HS-27A (cell line): ENCODE measurements around the gene TRPV5.

Experiments used
- DNase-seq: peaks from one replicate; pipeline ENCODE4 v3.0.0-alpha.2; 2012; ENCODE audit warnings: low read depth, missing footprints

Gene TRPV5

DNA sequence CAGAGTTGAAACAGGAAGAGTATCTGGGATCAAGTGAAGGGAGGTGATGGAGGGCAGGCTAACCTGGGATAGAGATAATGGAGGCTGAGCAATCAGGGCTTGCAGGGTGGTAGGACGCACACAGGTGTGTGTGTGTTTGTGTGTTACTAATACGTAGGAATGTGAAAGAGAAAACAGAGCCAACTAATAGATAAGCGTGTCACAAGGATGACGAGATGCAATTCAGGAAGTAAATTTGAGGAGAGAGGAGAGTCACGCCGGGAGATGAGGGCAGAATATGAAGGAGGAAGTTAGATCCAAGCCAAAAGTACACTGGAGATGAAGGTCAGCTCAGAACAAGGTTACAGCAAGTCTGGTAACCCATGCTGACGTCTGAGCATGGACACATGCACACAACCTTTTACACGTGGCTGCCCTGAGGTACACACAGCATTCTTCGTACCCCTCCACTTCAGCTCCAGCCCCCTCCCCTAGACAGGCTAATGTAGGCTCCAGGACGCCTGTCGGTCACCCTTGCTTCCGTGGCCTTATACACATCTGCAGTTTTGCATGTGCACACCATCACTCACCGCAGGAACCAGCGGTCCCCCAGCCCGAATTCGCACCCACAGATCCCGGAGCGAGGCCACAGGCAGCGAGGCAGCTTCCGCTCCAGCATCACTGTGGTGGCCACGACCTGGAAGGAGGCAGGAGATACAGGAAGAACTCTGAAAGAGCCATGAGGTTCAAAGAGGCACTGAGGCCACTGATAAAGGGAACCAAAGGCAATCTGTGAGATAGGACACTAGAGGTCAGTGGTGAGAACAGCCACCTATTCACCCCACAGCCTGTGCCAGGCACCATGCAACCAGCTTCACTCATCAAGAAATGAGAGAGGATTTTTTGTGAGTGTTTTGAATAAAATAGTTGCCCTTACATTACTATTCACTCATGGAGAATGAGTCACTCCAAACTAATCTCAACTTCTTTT is 24.3 kb downstream of the TRPV5 start:
- DNase-seq, result no peak

DNA sequence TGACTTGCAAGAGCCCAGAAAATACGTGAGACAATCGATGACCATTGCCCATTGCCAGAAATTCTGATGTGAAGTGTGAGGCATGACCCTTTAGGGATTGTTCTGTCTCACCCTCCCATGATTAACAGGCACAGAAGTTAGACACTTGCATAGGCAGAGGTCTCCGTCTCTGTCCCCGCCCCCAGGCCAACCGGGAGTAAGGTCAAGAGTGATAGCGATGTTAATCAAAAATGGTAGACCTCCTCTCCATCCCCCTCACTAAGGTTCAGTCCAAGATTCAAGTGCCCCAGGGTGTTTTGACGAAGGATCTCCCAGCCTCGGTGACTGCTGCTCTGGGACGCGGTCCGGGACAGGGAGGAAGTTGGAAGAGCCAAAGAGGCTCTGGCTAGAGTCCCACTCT is 25.3 kb downstream of the TRPV5 start:
- DNase-seq, result no peak

DNA sequence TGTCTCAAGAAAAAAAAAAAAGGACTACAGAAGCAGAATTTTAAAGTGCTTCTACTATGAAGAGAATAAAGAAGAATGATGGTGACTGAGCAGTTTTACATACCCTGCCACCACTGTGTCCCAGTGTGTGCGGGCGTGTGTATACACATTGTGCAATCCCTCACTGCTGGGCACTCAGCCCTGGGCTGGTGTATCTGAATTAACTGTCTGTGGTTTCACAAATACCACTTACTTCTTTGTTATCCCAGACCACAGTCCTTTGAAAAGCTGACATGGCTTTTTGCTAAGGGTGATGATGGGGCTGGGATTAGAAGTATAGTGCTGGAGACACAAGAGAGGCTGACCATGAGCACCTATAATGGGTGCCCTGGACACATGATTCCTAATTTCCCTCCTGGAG is 26.9 kb downstream of the TRPV5 start:
- DNase-seq, result no peak

DNA sequence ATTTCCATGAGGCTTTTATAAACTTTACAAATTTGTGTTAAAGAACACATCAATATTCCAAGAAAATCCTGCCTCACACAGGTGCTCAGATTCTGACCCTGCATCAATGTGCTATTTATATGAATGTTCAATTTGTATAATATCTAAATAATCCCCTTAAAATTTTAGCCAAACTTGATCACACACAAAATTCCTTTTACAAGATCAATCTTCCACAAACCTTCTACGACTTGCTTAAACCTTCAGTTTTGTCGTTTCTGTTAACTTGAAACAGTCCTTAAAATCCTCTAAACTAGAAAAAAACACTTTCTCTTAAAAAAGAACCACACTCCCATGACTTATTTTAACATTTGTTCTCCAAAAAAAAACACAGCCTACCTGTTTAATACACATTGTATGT is 27.8 kb downstream of the TRPV5 start:
- no peak for DNase-seq

DNA sequence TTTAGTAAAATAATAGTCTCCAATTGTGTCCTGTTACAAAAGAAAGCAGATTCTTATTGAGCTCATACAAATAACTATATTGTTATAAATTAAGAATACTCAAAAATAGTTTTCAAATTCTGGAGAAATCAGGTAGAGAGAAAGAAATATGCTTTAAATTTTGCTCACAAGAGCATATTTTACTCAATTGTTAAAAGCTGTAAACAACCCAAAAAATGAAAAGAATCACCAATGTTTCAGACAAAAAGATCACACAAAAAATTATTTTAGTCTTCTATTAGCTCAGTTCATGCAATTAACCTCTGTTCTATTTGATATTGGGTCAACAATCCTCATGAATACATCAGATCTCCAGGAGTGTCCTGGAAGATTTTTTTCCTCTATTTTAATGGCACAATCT is 29.4 kb downstream of the TRPV5 start:
- no peak for DNase-seq

DNA sequence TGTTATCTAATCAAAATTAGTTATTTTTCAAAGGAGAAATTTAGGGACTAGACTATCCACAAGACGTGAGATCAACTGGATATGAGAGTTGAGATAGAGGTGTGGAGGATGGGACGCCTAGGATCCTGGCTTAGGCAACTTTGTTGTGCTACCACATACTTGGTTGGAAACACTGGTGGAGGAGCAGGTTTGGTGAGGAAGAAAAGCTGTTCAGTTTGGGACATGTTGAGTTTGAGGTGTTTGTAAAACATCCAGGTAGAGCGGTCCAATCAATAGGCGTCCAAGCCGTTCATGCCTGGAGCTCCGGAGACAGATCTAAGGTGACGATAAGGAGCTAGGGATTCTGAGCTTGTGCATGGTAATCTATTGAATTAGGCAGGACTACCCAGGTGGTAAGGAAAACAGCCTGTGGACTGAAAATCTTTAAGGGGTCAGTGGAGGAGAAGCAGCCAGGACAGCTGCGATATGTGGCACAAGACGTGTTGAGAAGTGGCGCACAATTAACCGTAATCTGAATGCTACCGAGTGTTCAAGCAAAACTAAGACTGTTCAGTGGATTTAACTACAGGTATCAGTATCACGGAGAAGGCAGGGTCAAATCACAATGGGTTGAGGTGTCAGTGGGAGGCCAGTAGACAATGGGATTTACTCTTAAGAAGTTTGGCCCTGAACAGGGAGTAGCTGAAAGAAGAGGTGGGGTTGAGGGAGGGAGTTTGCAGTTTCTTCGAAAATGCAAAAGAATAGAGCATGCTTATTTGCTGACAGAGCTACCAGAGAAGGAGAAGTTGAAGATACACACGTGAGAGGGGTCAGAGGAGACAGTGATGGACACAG is 31.9 kb downstream of the TRPV5 start:
- no peak for DNase-seq

DNA sequence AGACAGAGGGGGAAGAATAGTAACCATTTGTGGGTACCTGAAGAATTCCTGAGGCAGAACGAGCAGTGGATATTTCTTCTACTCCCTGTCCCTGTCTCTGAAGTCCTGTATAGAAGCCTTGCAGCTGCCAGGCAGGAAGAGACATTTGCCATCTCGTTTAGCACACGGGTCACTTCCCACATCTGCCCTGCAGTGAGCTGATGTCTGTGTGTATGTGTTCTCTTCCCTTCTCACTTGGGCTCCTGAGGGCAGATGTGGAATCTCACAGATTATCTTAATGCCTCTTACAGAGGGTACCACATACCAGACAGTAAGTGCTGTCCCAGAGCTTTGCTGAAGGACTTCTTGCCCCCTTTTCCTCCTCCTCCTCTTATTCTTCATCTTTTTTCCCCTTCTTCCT is 33.9 kb downstream of the TRPV5 start:
- no peak for DNase-seq

DNA sequence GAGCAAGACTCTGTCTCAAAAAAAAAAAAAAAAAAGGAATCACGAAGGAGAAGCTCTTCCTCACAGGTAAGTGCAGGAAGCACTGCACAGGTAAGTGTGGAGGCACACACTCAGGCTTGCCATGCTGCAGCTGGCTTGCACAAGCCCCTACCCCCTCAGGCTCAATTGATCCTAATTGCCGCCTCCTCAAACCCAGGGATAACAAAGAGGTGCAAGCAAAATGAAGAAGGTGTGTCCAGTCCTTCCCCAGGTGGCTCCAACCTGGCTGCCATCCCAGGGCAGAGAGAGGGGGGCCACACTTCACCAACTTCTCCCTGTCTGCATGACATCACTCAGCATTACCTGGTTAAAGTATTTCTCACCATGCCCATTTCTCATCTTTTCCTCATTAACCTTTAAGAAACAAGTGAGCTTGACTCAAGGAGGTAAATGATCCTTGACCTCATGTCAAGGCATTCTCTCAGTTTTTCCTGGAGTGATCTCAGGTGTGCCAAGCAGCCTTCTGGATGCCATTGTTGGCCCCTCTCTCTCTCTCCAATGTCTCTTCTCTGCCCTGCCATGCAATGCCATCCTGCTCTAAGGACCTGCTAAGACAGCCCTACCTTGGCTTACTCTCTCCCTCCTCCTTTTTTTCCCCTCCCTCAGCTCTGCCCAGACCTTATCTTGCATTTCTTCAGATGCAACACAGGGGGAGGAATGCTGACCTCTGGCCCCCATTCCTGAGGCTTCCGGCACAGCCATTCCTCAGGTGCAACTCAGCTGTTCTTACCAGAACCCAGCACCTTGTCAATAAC is 35.0 kb downstream of the TRPV5 start:
- no peak for DNase-seq

DNA sequence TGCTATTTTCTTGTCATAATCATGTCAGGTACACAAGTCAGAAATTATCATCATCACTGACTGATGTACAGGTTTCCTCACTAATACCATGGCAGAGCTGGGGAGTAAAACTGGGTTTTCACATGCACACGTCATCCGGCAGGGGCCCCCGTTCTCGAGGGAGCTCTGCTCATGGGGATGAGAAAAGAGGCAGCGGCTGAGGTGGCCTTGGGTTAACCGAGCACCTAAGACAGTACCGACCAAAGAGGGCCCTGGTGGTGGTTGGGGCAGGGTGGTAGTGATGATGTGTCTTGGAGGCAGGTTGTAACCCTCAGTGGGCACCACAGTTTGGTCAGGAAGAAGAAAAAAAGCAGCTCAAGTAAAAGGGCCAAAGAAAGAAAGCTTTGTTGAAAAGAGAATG is 35.9 kb downstream of the TRPV5 start:
- DNase-seq, result no peak

DNA sequence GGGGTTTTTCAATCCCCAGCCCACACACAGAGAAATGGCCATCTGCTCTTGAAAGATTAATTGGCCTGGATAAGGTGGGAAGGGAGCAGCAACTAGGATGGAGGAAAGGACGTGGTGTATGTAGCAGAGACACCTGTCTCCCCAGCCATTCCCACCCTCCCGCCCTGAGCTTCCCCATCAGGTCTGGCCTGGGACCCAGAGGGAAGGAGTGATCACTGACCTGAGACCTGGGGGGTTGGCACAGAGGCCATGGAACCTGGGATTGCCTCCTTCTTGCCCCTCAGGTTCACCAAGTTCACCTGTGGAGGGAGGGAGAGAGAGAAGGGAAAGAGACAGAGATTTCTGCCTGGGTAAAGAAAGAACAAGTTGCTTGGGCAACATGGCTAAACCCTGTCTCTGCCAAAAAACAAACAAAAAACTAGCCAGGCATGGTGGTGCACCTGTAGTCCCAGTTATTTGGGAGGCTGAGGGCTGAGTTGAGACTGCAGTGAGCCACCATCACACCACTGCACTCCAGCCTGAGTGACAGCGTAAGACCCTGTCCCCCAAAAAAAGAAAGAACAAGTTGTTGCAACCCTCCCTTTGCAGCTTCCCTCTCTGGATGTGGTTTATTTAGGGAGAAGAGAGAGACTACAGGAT is 36.7 kb downstream of the TRPV5 start:
- DNase-seq, result no peak

DNA sequence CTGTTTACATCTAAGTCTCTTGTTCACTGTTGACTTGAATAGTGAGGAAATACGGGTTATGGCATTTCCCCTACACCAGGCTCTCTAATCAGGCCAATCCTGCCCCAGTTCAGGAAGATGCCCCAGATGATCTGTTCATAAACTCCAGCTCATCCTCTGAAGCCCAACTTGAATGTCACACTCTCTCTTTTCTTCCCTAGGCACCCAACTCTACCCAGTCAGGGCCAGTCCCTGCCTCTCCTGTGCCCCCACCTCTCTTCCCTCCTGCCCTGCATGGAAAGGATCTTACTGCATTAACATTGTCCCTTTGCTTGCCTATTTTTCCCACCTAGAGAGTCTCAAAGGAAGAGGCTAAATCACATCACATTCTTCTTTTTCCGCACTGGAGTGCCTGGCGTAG is 37.4 kb downstream of the TRPV5 start:
- DNase-seq, result no peak

DNA sequence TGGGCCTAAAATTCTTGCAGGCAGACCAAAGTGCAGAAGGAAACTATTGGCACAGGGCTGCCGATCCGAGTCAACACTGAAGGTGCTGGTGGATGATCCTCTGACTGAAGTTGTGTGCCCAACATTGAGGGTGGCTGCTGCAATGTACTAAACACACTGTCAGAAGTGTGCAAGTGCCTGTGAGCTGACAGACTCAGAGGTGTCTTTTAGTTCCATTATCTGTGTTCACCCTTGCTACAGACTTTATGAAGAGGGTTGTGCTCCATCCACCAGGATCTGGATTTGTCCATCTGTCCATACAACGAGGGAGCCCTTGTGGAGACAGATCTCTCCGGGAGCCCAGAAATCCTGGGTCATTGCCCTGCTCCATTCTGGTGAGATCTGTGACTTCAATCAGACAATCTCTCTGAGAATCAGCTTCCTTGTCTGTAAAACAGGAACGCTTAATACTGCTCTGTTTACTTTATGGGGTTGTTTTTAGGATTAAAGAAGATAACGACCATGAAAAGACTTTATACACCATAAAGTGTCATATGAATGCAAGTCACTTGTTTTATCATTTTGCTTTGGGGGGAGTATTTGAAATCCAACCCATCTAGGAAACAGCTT is 38.5 kb downstream of the TRPV5 start:
- DNase-seq, result no peak

DNA sequence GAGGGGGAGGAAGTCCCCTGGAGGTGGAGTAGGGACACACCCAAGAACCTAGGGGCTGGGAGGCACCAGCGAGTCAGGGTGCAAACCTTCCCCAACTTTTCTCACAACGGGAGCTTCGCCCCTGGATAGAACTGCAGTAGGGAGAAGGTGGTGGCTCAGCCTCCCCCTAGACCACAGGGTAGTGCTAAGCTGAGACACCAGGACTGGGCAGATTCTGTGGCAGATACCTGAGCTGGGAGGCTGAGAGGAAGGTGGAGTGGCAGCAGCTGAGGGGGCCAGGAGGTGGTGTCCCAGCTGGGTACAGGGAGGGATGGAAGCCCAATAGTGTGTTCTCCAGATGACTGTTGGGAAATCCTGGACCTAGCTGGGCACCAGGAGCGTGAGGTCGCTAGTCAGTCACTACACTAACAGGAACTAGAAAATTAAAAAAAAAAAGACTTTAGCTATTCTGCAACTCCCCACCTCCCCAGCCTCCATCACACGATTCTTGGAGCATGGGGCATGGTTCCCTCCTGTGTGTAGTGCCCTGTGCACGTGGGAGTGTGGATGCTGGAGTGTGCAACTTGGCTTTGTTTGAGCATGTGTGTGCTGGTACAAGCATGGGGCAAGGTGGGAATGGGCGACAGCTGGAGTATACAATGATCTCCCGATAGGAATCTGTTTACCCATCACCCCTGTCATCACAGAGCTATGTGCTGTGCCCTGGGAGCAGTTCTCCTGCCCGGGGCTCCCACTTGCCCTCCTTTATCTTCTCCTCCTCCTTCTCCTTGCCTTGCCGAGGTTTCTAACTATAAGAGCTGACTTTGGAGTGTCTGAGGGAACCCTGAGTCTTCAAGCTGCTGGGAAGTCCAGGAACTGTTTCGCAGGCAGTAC is 39.2 kb downstream of the TRPV5 start:
- DNase-seq, result no peak

DNA sequence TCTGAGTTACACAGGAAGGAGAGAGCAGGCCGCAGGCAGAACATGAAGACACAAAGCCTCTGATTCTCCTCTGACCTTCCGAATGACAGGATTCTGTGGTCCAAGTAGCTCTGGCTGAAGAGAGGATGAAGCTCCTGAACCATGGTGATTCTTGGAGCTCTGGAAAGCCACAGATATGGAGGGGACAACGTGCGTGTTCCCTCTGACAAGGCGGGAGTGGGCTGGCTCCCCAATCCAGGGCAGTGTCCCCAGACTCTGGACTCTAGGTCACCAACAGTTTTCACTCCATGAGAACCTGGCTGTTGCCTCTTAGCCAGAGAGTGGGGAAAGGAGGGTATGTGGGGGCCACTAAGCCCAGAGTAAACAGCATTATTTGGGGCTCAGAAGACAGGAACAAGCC is 40.6 kb downstream of the TRPV5 start:
- no peak for DNase-seq

DNA sequence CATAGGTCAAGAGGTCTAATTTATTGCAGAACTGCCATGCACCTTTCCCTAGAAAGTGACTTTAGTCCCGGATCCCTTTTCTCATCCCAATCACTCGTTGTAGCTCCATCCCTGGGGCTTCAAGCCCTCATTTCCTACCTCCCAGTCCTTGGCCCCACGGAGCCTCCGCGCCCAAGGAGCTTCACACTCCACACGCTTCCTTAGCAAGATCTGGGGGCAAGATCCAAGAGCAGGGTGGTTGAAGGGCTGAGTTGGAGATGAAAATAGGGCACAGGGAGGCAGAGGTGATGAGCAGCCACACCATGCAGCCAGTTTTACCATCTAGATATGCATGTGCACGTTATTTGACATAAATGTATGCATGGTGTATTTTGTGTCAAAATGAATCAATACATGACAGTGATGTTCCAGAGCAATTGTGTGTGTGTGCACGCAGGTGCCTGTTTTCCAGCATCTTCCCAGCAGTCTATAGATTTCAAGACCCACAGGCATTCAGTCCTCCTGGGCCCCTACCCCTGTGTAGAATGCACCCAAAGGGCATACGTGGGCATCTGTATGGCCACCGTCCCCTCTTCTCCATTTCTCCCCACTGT is 42.0 kb downstream of the TRPV5 start:
- no peak for DNase-seq

DNA sequence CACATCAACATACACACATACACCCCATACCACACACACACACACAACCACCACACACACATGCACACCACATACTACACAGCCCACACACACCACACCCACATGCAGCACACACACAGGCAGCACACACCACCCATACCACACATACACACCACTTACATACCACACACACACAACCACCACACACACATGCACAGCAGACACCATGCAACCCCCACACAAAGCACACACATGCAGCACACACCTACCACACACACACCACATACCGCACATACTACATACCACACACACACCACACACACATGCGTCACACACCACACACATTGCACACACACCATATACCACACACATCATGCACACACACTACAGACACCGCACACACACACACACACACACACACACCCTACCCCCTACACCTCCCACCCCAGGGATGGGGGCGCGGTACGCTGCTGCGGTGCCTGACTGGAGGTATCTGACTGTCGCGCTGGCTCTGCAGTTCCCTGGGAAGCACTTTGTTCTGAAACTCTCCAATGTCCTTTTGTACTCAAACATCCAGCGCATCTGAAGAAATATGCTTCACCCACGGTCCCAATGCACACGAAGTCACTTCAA is 42.6 kb downstream of the TRPV5 start:
- no peak for DNase-seq

DNA sequence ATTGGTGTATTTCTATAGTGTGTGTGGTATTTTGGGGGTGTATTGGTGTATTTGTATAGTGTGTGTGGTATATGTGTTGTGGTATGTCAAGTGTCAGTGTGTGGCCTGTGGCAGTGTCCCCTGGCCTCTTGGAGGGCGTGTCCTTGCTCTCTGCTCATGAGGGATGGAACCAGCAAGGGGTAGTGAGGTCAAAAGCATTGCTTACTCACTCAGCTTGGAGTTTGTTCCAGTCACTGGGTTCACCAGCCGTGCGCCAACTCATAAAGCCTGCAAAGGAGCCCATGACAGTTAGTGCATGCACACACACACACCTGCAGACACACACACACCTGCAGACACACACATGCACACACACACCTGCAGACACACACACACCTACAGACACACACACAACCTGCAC is 43.7 kb downstream of the TRPV5 start:
- DNase-seq, result no peak

DNA sequence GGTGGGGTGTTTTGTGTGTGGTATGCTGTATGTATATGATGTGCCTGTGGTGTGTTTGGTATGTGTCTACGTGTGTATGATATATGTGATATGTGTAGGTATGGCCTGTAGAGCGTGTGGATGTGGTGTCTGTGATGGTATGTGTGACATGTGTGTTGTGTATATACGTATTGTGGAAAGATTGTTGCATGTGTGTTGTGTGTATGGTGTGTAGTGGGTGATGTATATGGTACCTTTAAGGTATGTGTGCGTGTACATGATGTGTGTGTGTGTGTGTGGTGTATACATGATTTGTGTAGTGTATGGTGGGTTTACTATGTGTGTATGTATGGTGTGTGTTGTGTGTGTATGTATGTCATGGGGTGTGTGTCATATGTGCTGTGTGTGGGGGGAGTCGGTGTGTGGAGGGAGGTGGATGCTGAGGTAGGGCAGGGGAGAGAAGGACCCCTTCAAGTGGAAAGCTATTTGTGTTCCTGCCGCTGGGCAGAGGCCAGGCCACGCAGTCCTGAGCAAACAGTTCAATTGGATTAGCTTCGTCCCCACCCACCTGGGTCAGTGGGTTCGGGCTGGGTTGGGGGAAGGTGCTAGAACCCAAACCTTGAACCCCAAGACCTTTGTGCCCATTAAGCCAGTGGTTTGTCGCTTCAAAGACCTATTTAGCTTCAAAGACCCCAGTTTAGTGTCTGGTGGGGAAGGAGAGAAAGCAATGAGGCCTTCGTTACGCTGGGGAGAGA is 46.1 kb downstream of the TRPV5 start:
- DNase-seq, result no peak

DNA sequence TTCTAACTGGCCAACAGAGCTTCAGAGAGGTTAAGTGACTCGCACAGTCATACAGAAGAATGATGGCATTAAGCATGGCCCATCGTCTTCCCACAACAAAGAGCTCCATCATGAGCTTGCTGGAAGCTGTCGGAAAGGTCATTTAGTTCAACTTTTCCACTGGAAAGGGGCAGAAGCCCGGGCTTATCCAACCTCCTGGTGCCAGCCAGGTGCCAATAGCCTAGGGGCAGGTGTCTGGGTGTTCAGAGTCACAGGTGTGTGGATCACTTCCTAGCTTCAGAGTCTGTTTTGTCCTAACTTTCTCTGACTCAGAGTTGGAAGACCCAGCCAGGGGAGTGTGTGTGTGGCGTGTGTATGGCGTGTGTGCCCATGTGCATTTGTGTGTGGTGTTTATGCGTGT is 46.7 kb downstream of the TRPV5 start:
- DNase-seq, result no peak
